ENCODE data around the gene ANTXR2. TPM values are rescaled to one million over a fixed set of nuclear protein-coding genes. Genes with fewer than 3 reads are reported as not detected.
"Not testable (repeated sequence)": the region's sequence is repeated elsewhere in the genome, so short reads cannot be mapped to it uniquely, and the experiment has no call there.

Gene ANTXR2
- total RNA-seq, 1 donor from 2014 or later: 28.3 TPM

GRCh38 chr4:79993476-79993875 is 79.6 kb downstream of the ANTXR2 start:
- Histone ChIP-seq H3K4me2 (no peak overlapping the region), H2AFZ (replicated peaks) (no peak overlapping the region), H3K27ac (no peak overlapping the region), H3K79me2 (ENCODE audit: low read depth) (no peaks in the 10 kb centered on the region), H3K9me3 (ENCODE audit: low read depth) (no peaks in the 10 kb centered on the region), H3K4me1 (no peaks in the 10 kb centered on the region), H4K20me1 (ENCODE audit: low read depth) (no peaks in the 10 kb centered on the region), H3K36me3 (no peaks in the 10 kb centered on the region), H3F3A (ENCODE audit: low read depth) (no peaks in the 10 kb centered on the region), H3K4me3 (no peak overlapping the region), H3K9ac (no peak overlapping the region), H3K27me3 (no peaks in the 10 kb centered on the region)
- H3K4me3 Mint-ChIP-seq: no peak overlapping the region
- H3K27ac Mint-ChIP-seq: no peak overlapping the region
- TF ChIP-seq EZH2 (IDR thresholded peaks at IDR 0.05): no peak
- TF ChIP-seq EZH2phosphoT487 (IDR thresholded peaks at IDR 0.05): no peak
- no peak for TF ChIP-seq CTCF (IDR thresholded peaks at IDR 0.05)
- H3K4me1 Mint-ChIP-seq: peaks cover 5% of the 10 kb centered on the region
- H3K27me3 Mint-ChIP-seq (ENCODE audit: insufficient read depth, low read depth): peaks cover 2% of the 10 kb centered on the region
- DNase-seq (ENCODE audit: low spot score): no peak
- H3K36me3 Mint-ChIP-seq: peaks cover 2% of the 10 kb centered on the region
- H3K9me3 Mint-ChIP-seq: peaks cover 11% of the 10 kb centered on the region

DNA sequence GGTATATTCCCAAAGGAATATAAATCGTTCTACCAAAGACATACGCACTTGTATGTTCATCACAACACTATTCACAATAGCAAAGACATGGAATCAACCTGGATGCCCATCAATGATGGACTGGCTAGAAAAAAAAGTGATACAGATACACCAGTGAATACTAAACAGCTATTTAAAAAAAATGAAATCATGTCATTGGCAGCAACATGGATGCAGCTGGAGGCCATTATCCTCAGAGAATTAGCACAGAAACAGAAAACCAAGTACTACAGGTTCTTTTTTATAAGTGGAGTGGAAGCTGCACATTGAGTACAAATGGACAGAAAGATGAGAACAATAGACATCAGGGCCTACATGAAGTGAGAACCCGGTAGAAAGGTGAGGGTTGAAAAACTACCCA is 81.4 kb downstream of the ANTXR2 start:
- Mint-ChIP-seq H3K4me3 (no peak overlapping the region), H3K27ac (no peak overlapping the region), H3K4me1 (peaks cover 8% of the 10 kb centered on the region), H3K36me3 (peaks cover 3% of the 10 kb centered on the region), H3K27me3 (ENCODE audit: insufficient read depth, low read depth) (peaks cover 2% of the 10 kb centered on the region), H3K9me3 (peaks cover 12% of the 10 kb centered on the region)
- H3K36me3 ChIP-seq: no peaks in the 10 kb centered on the region
- H3K9ac ChIP-seq: no peak overlapping the region
- H3F3A ChIP-seq (ENCODE audit: low read depth): no peaks in the 10 kb centered on the region
- H3K4me3 ChIP-seq: no peak overlapping the region
- no peaks in the 10 kb centered on the region for H3K9me3 ChIP-seq (ENCODE audit: low read depth)
- H3K27ac ChIP-seq: no peak overlapping the region
- no peaks in the 10 kb centered on the region for H3K4me1 ChIP-seq
- TF ChIP-seq EZH2 (IDR thresholded peaks at IDR 0.05) (no peak), CTCF (IDR thresholded peaks at IDR 0.05) (no peak), EZH2phosphoT487 (IDR thresholded peaks at IDR 0.05) (no peak)
- H3K27me3 ChIP-seq: no peaks in the 10 kb centered on the region
- H2AFZ ChIP-seq (replicated peaks): no peak overlapping the region
- DNase-seq (ENCODE audit: low spot score): no peak
- H4K20me1 ChIP-seq (ENCODE audit: low read depth): no peaks in the 10 kb centered on the region
- H3K79me2 ChIP-seq (ENCODE audit: low read depth): no peaks in the 10 kb centered on the region
- H3K4me2 ChIP-seq: no peak overlapping the region

GRCh38 chr4:79991100-79991499 is 81.9 kb downstream of the ANTXR2 start:
- not testable (repeated sequence) for H3K4me3 ChIP-seq; DNase-seq (ENCODE audit: low spot score); H3K27me3 Mint-ChIP-seq (ENCODE audit: insufficient read depth, low read depth); H3K79me2 ChIP-seq (ENCODE audit: low read depth); H3K9me3 ChIP-seq (ENCODE audit: low read depth); H3K4me2 ChIP-seq; H3K4me3 Mint-ChIP-seq; H3K27ac ChIP-seq; H3K36me3 Mint-ChIP-seq; H2AFZ ChIP-seq (replicated peaks); H3K9ac ChIP-seq; H3K27me3 ChIP-seq; H3F3A ChIP-seq (ENCODE audit: low read depth); H3K4me1 ChIP-seq; H3K36me3 ChIP-seq; H3K27ac Mint-ChIP-seq; H4K20me1 ChIP-seq (ENCODE audit: low read depth)
- Mint-ChIP-seq H3K4me1 (peaks cover 10% of the 10 kb centered on the region), H3K9me3 (peaks cover 14% of the 10 kb centered on the region)

- H3K79me2 ChIP-seq (ENCODE audit: low read depth): no peaks in the 10 kb centered on the region
- H3K4me1 ChIP-seq: no peaks in the 10 kb centered on the region
- H3K4me3 Mint-ChIP-seq: no peak overlapping the region
Measured at GRCh38 chr4:79987401-79987800, 85.6 kb downstream of the ANTXR2 start.

More at GRCh38 chr4:79987401-79987800, 85.6 kb downstream of the ANTXR2 start:
- DNase-seq (ENCODE audit: low spot score): no peak
- Mint-ChIP-seq H3K27me3 (ENCODE audit: insufficient read depth, low read depth) (peaks cover 2% of the 10 kb centered on the region), H3K4me1 (peaks cover 6% of the 10 kb centered on the region), H3K9me3 (peaks cover 18% of the 10 kb centered on the region), H3K36me3 (peaks cover 7% of the 10 kb centered on the region), H3K27ac (no peak overlapping the region)
- Histone ChIP-seq H3K27ac (no peak overlapping the region), H3K4me2 (no peak overlapping the region), H3K4me3 (no peak overlapping the region), H3K9ac (no peak overlapping the region), H3F3A (ENCODE audit: low read depth) (no peaks in the 10 kb centered on the region), H4K20me1 (ENCODE audit: low read depth) (no peaks in the 10 kb centered on the region), H3K27me3 (no peaks in the 10 kb centered on the region), H3K36me3 (no peaks in the 10 kb centered on the region), H3K9me3 (ENCODE audit: low read depth) (no peaks in the 10 kb centered on the region), H2AFZ (replicated peaks) (no peak overlapping the region)
- TF ChIP-seq EZH2phosphoT487 (IDR thresholded peaks at IDR 0.05) (no peak), EZH2 (IDR thresholded peaks at IDR 0.05) (no peak), CTCF (IDR thresholded peaks at IDR 0.05) (no peak)

Measured in neural progenitor cell (in vitro differentiated cells).